ENCODE measurements around the gene PIP. TPM values are rescaled to one million over a fixed set of nuclear protein-coding genes. Genes with fewer than 3 reads are reported as not detected.
"Not testable (repeated sequence)": the region's sequence is repeated elsewhere in the genome, so short reads cannot be mapped to it uniquely, and the experiment has no call there.

PIP gene
- polyA plus RNA-seq, 1 of the 3 experiments (the other 2 are of a cell fraction) = not detected

GRCh38 chr7:143085109-143085508 lies 46.8 kb upstream of the PIP start:
- Histone ChIP-seq H4K20me1 (ENCODE audit: insufficient read depth) (no peaks in the 10 kb centered on the region), H3K36me3 (replicated peaks in 1 of 2; ENCODE audit: control insufficient read depth in 1 of 2, insufficient read depth in 2 of 2, low read length in 1 of 2) (no peaks in the 10 kb centered on the region), H3K9me3 (no peaks in the 10 kb centered on the region), H3K79me2 (ENCODE audit: insufficient read depth) (no peaks in the 10 kb centered on the region), H3K4me2 (no peak overlapping the region), H3K9me2 (no peaks in the 10 kb centered on the region), H3K4me1 (ENCODE audit: control insufficient read depth in 1 of 2, insufficient read depth in 2 of 2, low read depth in 1 of 2, low read length in 1 of 2) (no peaks in the 10 kb centered on the region), H3K4me3 (ENCODE audit: low read depth in 2 of 2, low read length in 1 of 2) (no peak overlapping the region), H3K27ac (ENCODE audit: low read depth in 2 of 2, low read length in 1 of 2) (no peak overlapping the region), H3F3A (replicated peaks; ENCODE audit: insufficient read depth) (no peaks in the 10 kb centered on the region), H2AFZ (ENCODE audit: low read depth) (no peak overlapping the region), H3K27me3 (ENCODE audit: insufficient read depth) (no peaks in the 10 kb centered on the region), H3K9ac (no peak overlapping the region)
- WGBS (ENCODE audit: low lambda C conversion rate) = 2% methylated on average over 1 of the region's 1 CpG
- TF ChIP-seq FOXJ3 (CRISPR knock-in tag; IDR thresholded peaks at IDR 0.05) (no peak), MAX (IDR thresholded peaks at IDR 0.05; ENCODE audit: low read depth) (no peak), TCF12 (IDR thresholded peaks at IDR 0.05) (no peak), USF1 (IDR thresholded peaks at IDR 0.05; ENCODE audit: borderline replicate concordance, low read depth) (no peak), TAF1 (IDR thresholded peaks at IDR 0.05; ENCODE audit: borderline replicate concordance, low read depth, low read length) (no peak), ELF1 (IDR thresholded peaks at IDR 0.05) (no peak)
- TF ChIP-seq, protein P1, sequence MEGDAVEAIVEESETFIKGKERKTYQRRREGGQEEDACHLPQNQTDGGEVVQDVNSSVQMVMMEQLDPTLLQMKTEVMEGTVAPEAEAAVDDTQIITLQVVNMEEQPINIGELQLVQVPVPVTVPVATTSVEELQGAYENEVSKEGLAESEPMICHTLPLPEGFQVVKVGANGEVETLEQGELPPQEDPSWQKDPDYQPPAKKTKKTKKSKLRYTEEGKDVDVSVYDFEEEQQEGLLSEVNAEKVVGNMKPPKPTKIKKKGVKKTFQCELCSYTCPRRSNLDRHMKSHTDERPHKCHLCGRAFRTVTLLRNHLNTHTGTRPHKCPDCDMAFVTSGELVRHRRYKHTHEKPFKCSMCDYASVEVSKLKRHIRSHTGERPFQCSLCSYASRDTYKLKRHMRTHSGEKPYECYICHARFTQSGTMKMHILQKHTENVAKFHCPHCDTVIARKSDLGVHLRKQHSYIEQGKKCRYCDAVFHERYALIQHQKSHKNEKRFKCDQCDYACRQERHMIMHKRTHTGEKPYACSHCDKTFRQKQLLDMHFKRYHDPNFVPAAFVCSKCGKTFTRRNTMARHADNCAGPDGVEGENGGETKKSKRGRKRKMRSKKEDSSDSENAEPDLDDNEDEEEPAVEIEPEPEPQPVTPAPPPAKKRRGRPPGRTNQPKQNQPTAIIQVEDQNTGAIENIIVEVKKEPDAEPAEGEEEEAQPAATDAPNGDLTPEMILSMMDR (IDR thresholded peaks at IDR 0.05) = no peak
- CTCF ChIA-PET = no interaction called here
- POLR2A ChIA-PET = no interaction called here
- DNase-seq = no peak

DNA sequence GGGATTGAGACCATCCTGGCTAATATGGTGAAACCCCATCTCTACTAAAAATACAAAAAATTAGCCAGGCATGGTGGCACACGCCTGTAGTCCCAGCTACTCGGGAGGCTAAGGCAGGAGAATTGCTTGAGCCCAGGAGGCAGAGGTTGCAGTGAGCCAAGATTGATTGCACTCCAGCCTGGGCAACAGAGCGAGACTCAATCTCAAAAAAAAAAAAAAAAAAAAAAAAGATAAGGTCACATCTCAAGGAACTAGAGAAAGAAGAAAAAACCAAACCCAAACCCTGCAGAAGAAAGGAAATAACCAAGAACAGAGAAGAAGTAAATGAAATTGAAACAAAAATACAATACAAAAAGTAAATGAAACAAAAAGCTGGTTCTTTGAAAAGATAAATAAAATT lies 46.3 kb upstream of the PIP start:
- H4K20me1 ChIP-seq (ENCODE audit: insufficient read depth); H3K27me3 ChIP-seq (ENCODE audit: insufficient read depth); H3K4me2 ChIP-seq; H3K4me1 ChIP-seq (ENCODE audit: control insufficient read depth in 1 of 2, insufficient read depth in 2 of 2, low read depth in 1 of 2, low read length in 1 of 2); H3K9ac ChIP-seq; H3K79me2 ChIP-seq (ENCODE audit: insufficient read depth); H2AFZ ChIP-seq (ENCODE audit: low read depth); H3K9me2 ChIP-seq; DNase-seq; POLR2A ChIA-PET; H3K36me3 ChIP-seq (replicated peaks in 1 of 2; ENCODE audit: control insufficient read depth in 1 of 2, insufficient read depth in 2 of 2, low read length in 1 of 2); H3K4me3 ChIP-seq (ENCODE audit: low read depth in 2 of 2, low read length in 1 of 2); CTCF ChIA-PET; H3K27ac ChIP-seq (ENCODE audit: low read depth in 2 of 2, low read length in 1 of 2); H3K9me3 ChIP-seq; H3F3A ChIP-seq (replicated peaks; ENCODE audit: insufficient read depth): not testable (repeated sequence)
- 3% methylated on average over 3 of the region's 3 CpGs for WGBS (ENCODE audit: low lambda C conversion rate)

GRCh38 chr7:143088549-143089231 lies 43.2 kb upstream of the PIP start:
- H3K27me3 ChIP-seq (ENCODE audit: insufficient read depth); H3K9me3 ChIP-seq; DNase-seq; H3K9ac ChIP-seq; H3K36me3 ChIP-seq (replicated peaks in 1 of 2; ENCODE audit: control insufficient read depth in 1 of 2, insufficient read depth in 2 of 2, low read length in 1 of 2); H3K4me1 ChIP-seq (ENCODE audit: control insufficient read depth in 1 of 2, insufficient read depth in 2 of 2, low read depth in 1 of 2, low read length in 1 of 2); H4K20me1 ChIP-seq (ENCODE audit: insufficient read depth); CTCF ChIA-PET; H3K4me2 ChIP-seq; H3K4me3 ChIP-seq (ENCODE audit: low read depth in 2 of 2, low read length in 1 of 2); H3F3A ChIP-seq (replicated peaks; ENCODE audit: insufficient read depth); POLR2A ChIA-PET; H3K79me2 ChIP-seq (ENCODE audit: insufficient read depth); H3K9me2 ChIP-seq; H3K27ac ChIP-seq (ENCODE audit: low read depth in 2 of 2, low read length in 1 of 2); H2AFZ ChIP-seq (ENCODE audit: low read depth): not testable (repeated sequence)
- WGBS (ENCODE audit: low lambda C conversion rate) = 31% methylated on average over 16 of the region's 16 CpGs
